SJCRH30 (cell line): ENCODE results near the gene CES5A. TPM values are rescaled to one million over a fixed set of nuclear protein-coding genes. Genes with fewer than 3 reads are reported as not detected.
"Not testable (repeated sequence)": the region's sequence is repeated elsewhere in the genome, so short reads cannot be mapped to it uniquely, and the experiment has no call there.

ENCODE experiments used
- DNase-seq, 2 experiments: peaks; one replicate each; pipeline ENCODE4 v3.0.0-alpha.2; 2015 to 2020
- H3K27ac ChIP-seq: fragments of 250-450 bp; sonication (Bioruptor Pico); 2 replicates; pipeline ENCODE4 v1.5.1; 2020; ENCODE audit warnings: mild to moderate bottlenecking, moderate library complexity
- H3K27me3 ChIP-seq: fragments of 250-450 bp; sonication (Bioruptor Pico); 2 replicates; pipeline ENCODE4 v1.5.1; 2020; ENCODE audit warnings: mild to moderate bottlenecking, moderate library complexity
- H3K36me3 ChIP-seq: fragments of 250-450 bp; sonication (Bioruptor Pico); 2 replicates; pipeline ENCODE4 v1.5.1; 2020; ENCODE audit warnings: mild to moderate bottlenecking, moderate library complexity
- H3K4me1 ChIP-seq: fragments of 250-450 bp; sonication (Bioruptor Pico); 2 replicates; pipeline ENCODE4 v1.5.1; 2020; ENCODE audit warnings: mild to moderate bottlenecking, moderate library complexity
- H3K4me3 ChIP-seq: fragments of 250-450 bp; sonication (Bioruptor Pico); 2 replicates; pipeline ENCODE4 v1.5.1; 2020; ENCODE audit warnings: mild to moderate bottlenecking, moderate library complexity
- H3K9me3 ChIP-seq: fragments of 250-450 bp; sonication (Bioruptor Pico); replicated peaks from 2 replicates; pipeline ENCODE4 v1.5.1; 2020; ENCODE audit warnings: mild to moderate bottlenecking, moderate library complexity
- total RNA-seq: library from RNA; depleted of rRNA; stranded (reverse); fragments of >200 nt; shearing (Covaris generic); gene quantifications from 2 replicates; pipeline ENCODE4 v1.2.3, GENCODE V29; 2014; rRNA removed

The CES5A gene
- total RNA-seq: not detected in 2 replicates

GRCh38 chr16:55875273-55875672 is at the start of gene CES5A:
CES5A (minus strand) TSS chr16:55875373; CDS start chr16:55875221, 152 bp downstream.
- H3K4me3 ChIP-seq: no peak within 1 kb of the TSS
- H3K9me3 ChIP-seq: no peaks in the 10 kb centered on the region

GRCh38 chr16:55922662-55923061 is 47.5 kb upstream of the CES5A start:
- Histone ChIP-seq H3K9me3 (no peaks in the 10 kb centered on the region), H3K27ac (no peak overlapping the region), H3K4me1 (no peaks in the 10 kb centered on the region), H3K36me3 (no peaks in the 10 kb centered on the region), H3K27me3 (no peaks in the 10 kb centered on the region), H3K4me3 (no peak overlapping the region)
- no peak for DNase-seq

More at GRCh38 chr16:55875273-55875672, at the start of gene CES5A:
- Histone ChIP-seq H3K36me3 (no peaks in the 10 kb centered on the region), H3K27me3 (peaks cover 8% of the 10 kb centered on the region; the same call in 1 of the 2 replicates), H3K27ac (no peak within 1 kb of the TSS), H3K4me1 (no peaks in the 10 kb centered on the region)
- no peak for DNase-seq

- Histone ChIP-seq H3K36me3 (no peaks in the 10 kb centered on the region), H3K9me3 (no peaks in the 10 kb centered on the region), H3K27ac (no peak overlapping the region), H3K27me3 (peaks cover 14% of the 10 kb centered on the region), H3K4me3 (no peak overlapping the region), H3K4me1 (no peaks in the 10 kb centered on the region)
- DNase-seq: no peak
Observed at GRCh38 chr16:55917373-55918160, 42.4 kb upstream of the CES5A start.

- no peak for DNase-seq
- no peak overlapping the region for H3K27ac ChIP-seq
- H3K9me3 ChIP-seq: no peaks in the 10 kb centered on the region
Observed at GRCh38 chr16:55915096-55915827, 40.1 kb upstream of the CES5A start.

GRCh38 chr16:55914383-55914782 is 39.2 kb upstream of the CES5A start:
- DNase-seq: no peak
- H3K36me3 ChIP-seq: no peaks in the 10 kb centered on the region
- no peaks in the 10 kb centered on the region for H3K4me1 ChIP-seq
- no peak overlapping the region for H3K4me3 ChIP-seq
- H3K27me3 ChIP-seq: peaks cover 23% of the 10 kb centered on the region
- H3K9me3 ChIP-seq: no peaks in the 10 kb centered on the region
- H3K27ac ChIP-seq: no peak overlapping the region

More at GRCh38 chr16:55915096-55915827, 40.1 kb upstream of the CES5A start:
- no peak overlapping the region for H3K4me3 ChIP-seq
- H3K36me3 ChIP-seq: no peaks in the 10 kb centered on the region
- H3K4me1 ChIP-seq: no peaks in the 10 kb centered on the region
- H3K27me3 ChIP-seq: peaks cover 23% of the 10 kb centered on the region

- Histone ChIP-seq H3K36me3 (no peaks in the 10 kb centered on the region), H3K4me1 (no peaks in the 10 kb centered on the region), H3K4me3 (no peak overlapping the region), H3K27me3 (peaks cover 25% of the 10 kb centered on the region), H3K9me3 (no peaks in the 10 kb centered on the region), H3K27ac (no peak overlapping the region)
- no peak for DNase-seq
Observed at GRCh38 chr16:55913716-55914115, 38.5 kb upstream of the CES5A start.

- H3K4me3 ChIP-seq, H3K4me1 ChIP-seq, DNase-seq, H3K27ac ChIP-seq, H3K36me3 ChIP-seq, H3K9me3 ChIP-seq: not testable (repeated sequence)
- H3K27me3 ChIP-seq: peaks cover 25% of the 10 kb centered on the region
Observed at GRCh38 chr16:55913121-55913520, 37.9 kb upstream of the CES5A start.

- no peak overlapping the region for H3K27ac ChIP-seq
- DNase-seq: no peak
Observed at GRCh38 chr16:55912022-55912421, 36.8 kb upstream of the CES5A start.

GRCh38 chr16:55911616-55912015 is 36.4 kb upstream of the CES5A start:
- DNase-seq: no peak
- H3K9me3 ChIP-seq: no peaks in the 10 kb centered on the region
- H3K27me3 ChIP-seq: peaks cover 25% of the 10 kb centered on the region
- H3K4me1 ChIP-seq: no peaks in the 10 kb centered on the region
- H3K36me3 ChIP-seq: no peaks in the 10 kb centered on the region
- no peak overlapping the region for H3K27ac ChIP-seq
- H3K4me3 ChIP-seq: no peak overlapping the region

More at GRCh38 chr16:55912022-55912421, 36.8 kb upstream of the CES5A start:
- no peaks in the 10 kb centered on the region for H3K4me1 ChIP-seq
- H3K4me3 ChIP-seq: no peak overlapping the region
- H3K27me3 ChIP-seq: peaks cover 25% of the 10 kb centered on the region
- no peaks in the 10 kb centered on the region for H3K36me3 ChIP-seq
- H3K9me3 ChIP-seq: no peaks in the 10 kb centered on the region

GRCh38 chr16:55909876-55910275 is 34.7 kb upstream of the CES5A start:
- peaks cover 25% of the 10 kb centered on the region for H3K27me3 ChIP-seq
- no peak overlapping the region for H3K4me3 ChIP-seq
- no peak for DNase-seq
- H3K4me1 ChIP-seq: no peaks in the 10 kb centered on the region
- no peaks in the 10 kb centered on the region for H3K9me3 ChIP-seq
- no peaks in the 10 kb centered on the region for H3K36me3 ChIP-seq
- no peak overlapping the region for H3K27ac ChIP-seq

- DNase-seq: no peak
- Histone ChIP-seq H3K36me3 (no peaks in the 10 kb centered on the region), H3K27ac (no peak overlapping the region), H3K27me3 (peaks cover 21% of the 10 kb centered on the region), H3K9me3 (peaks cover 4% of the 10 kb centered on the region), H3K4me3 (no peak overlapping the region), H3K4me1 (no peaks in the 10 kb centered on the region)
Observed at GRCh38 chr16:55908641-55909040, 33.5 kb upstream of the CES5A start.

- Histone ChIP-seq H3K27ac (no peak overlapping the region), H3K27me3 (peaks cover 12% of the 10 kb centered on the region), H3K9me3 (peaks cover 7% of the 10 kb centered on the region), H3K36me3 (no peaks in the 10 kb centered on the region), H3K4me1 (no peaks in the 10 kb centered on the region), H3K4me3 (no peak overlapping the region)
- no peak for DNase-seq
Observed at GRCh38 chr16:55907661-55908060, 32.5 kb upstream of the CES5A start.

- DNase-seq: no peak
- H3K27me3 ChIP-seq: 0 out of 2 replicates have a peak, but pooled peaks cover 3% of the 10 kb centered on the region
- peaks cover 7% of the 10 kb centered on the region for H3K9me3 ChIP-seq
- H3K36me3 ChIP-seq: no peaks in the 10 kb centered on the region
- no peaks in the 10 kb centered on the region for H3K4me1 ChIP-seq
- no peak overlapping the region for H3K27ac ChIP-seq
- no peak overlapping the region for H3K4me3 ChIP-seq
Observed at GRCh38 chr16:55906123-55906522, 30.9 kb upstream of the CES5A start.

- H3K4me1 ChIP-seq: no peaks in the 10 kb centered on the region
- H3K4me3 ChIP-seq: no peak overlapping the region
- H3K9me3 ChIP-seq: peaks cover 7% of the 10 kb centered on the region
- no peak overlapping the region for H3K27ac ChIP-seq
- no peak for DNase-seq
- no peaks in the 10 kb centered on the region for H3K36me3 ChIP-seq
- 0 out of 2 replicates have a peak, but pooled peaks cover 3% of the 10 kb centered on the region for H3K27me3 ChIP-seq
Observed at GRCh38 chr16:55905651-55906050, 30.5 kb upstream of the CES5A start.

- Histone ChIP-seq H3K27ac (no peak overlapping the region), H3K36me3 (no peaks in the 10 kb centered on the region; the same call in 1 of the 2 replicates), H3K4me3 (no peak overlapping the region), H3K4me1 (no peaks in the 10 kb centered on the region), H3K27me3 (no peaks in the 10 kb centered on the region), H3K9me3 (peaks cover 7% of the 10 kb centered on the region)
- DNase-seq: no peak
Observed at GRCh38 chr16:55901566-55902217, 26.5 kb upstream of the CES5A start.
